ENCODE measurements around the gene TBC1D7.

- TF ChIP-seq REST (IDR thresholded peaks at IDR 0.05; ENCODE audit: low read depth) (no peak), FOXM1 (IDR thresholded peaks at IDR 0.05; ENCODE audit: borderline replicate concordance, low read depth) (no peak), RAD21 (IDR thresholded peaks at IDR 0.05; ENCODE audit: low read depth) (no peak), EP300 (IDR thresholded peaks at IDR 0.05; ENCODE audit: borderline replicate concordance) (no peak), MAX (IDR thresholded peaks at IDR 0.05) (no peak), EGR1 (IDR thresholded peaks at IDR 0.05) (no peak), CEBPB (IDR thresholded peaks at IDR 0.05) (no peak), YY1 (IDR thresholded peaks at IDR 0.05; ENCODE audit: low read depth) (no peak), CREB1 (IDR thresholded peaks at IDR 0.05; ENCODE audit: low read depth) (no peak), TEAD4 (IDR thresholded peaks at IDR 0.05) (no peak), TAF1 (IDR thresholded peaks at IDR 0.05; ENCODE audit: low read depth) (no peak), TCF12 (IDR thresholded peaks at IDR 0.05; ENCODE audit: low read depth) (no peak)
Measured at GRCh38 chr6:13259393-13259792, 68.9 kb downstream of the TBC1D7 start.
